ENCODE data around the gene RBL1.
"Not testable (repeated sequence)": the region's sequence is repeated elsewhere in the genome, so short reads cannot be mapped to it uniquely, and the experiment has no call there.

The RBL1 gene, protein sequence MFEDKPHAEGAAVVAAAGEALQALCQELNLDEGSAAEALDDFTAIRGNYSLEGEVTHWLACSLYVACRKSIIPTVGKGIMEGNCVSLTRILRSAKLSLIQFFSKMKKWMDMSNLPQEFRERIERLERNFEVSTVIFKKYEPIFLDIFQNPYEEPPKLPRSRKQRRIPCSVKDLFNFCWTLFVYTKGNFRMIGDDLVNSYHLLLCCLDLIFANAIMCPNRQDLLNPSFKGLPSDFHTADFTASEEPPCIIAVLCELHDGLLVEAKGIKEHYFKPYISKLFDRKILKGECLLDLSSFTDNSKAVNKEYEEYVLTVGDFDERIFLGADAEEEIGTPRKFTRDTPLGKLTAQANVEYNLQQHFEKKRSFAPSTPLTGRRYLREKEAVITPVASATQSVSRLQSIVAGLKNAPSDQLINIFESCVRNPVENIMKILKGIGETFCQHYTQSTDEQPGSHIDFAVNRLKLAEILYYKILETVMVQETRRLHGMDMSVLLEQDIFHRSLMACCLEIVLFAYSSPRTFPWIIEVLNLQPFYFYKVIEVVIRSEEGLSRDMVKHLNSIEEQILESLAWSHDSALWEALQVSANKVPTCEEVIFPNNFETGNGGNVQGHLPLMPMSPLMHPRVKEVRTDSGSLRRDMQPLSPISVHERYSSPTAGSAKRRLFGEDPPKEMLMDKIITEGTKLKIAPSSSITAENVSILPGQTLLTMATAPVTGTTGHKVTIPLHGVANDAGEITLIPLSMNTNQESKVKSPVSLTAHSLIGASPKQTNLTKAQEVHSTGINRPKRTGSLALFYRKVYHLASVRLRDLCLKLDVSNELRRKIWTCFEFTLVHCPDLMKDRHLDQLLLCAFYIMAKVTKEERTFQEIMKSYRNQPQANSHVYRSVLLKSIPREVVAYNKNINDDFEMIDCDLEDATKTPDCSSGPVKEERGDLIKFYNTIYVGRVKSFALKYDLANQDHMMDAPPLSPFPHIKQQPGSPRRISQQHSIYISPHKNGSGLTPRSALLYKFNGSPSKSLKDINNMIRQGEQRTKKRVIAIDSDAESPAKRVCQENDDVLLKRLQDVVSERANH

GRCh38 chr20:37095599-37096414 is at the start of gene RBL1:
RBL1 (minus strand) TSS chr20:37095997; CDS start chr20:37095928, 69 bp downstream.
- DNase-seq, result peak; percentile 76

- DNase-seq, result no peak
These were observed 49.1 kb upstream of the RBL1 start for GRCh38 chr20:37144856-37145404.

GRCh38 chr20:37142708-37143107 is 46.9 kb upstream of the RBL1 start:
- no peak for DNase-seq

DNA sequence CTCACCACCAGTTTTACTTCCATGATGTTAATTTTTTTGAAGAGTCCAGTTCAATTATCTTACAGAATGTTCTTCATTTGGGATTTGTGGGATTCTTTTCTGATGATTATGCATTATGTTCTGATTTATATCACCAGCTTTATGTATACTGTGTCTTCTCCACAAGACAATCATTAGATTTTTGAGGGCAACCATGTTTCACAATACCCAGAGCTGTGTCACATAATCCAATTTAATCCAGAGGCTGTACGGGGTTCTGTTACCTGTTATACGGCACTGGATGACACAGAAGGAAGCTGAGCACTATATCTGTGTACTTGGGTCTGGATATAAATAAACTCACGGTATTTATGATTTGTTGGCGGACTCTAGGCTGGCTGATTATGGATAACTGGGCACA is 41.8 kb upstream of the RBL1 start:
- no peak for DNase-seq

GRCh38 chr20:37133952-37134351 is 38.2 kb upstream of the RBL1 start:
- DNase-seq, result no peak

- DNase-seq, result no peak
These were observed 35.7 kb upstream of the RBL1 start for GRCh38 chr20:37131486-37131885.

- DNase-seq, result no peak
These were observed 33.0 kb upstream of the RBL1 start for GRCh38 chr20:37128803-37129202.

DNA sequence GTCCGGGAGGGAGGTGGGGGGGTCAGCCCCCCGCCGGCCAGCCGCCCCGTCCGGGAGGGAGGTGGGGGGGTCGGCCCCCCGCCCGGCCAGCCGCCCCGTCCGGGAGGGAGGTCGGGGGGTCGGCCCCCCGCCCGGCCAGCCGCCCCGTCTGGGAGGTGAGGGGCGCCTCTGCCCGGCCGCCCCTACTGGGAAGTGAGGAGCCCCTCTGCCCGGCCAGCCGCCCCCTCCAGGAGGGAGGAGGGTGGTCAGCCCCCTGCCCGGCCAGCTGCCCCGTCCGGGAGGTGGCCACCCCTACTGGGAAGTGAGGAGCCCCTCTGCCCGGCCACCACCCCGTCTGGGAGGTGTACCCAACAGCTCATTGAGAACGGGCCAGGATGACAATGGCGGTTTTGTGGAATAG is 30.5 kb upstream of the RBL1 start:
- not testable (repeated sequence) for DNase-seq

DNA sequence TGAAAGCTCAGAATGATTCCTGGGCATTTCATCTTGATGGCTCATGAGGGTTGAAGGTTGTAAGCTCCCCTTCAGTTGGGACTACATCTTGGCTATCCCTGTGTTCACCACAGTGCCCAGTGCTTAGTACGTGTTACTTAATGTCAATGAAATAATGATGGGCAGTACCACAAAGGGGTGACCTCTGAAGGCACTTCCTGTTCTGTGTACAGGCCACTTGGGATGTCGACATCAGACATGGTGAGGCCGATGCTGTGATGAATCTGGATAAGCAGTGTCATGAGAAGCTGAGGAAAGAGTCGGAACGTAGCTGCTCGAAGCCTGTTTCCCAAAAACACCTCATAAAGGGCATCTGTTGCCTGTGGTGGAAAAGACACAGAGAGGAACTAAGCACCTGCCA is 27.6 kb upstream of the RBL1 start:
- DNase-seq, result no peak

DNA sequence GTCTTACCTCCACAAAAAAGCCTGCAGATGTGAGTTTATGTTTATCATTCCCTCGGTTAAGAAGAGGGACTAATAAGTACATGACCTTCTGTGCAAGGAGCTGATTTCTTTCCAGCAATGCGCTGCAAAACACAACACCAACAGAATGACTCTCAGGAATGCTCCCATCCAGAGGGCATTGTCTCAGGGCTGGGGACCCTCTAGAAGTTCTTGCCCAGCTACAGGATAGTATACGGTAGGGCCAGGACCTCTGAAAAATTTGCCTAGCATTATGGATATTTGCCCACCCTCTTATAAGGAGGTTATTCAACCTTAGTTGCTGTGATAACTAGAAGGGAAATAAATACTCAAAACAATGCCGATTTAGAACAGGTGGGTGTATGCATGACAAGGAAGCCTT is 24.7 kb upstream of the RBL1 start:
- DNase-seq, result no peak

DNA sequence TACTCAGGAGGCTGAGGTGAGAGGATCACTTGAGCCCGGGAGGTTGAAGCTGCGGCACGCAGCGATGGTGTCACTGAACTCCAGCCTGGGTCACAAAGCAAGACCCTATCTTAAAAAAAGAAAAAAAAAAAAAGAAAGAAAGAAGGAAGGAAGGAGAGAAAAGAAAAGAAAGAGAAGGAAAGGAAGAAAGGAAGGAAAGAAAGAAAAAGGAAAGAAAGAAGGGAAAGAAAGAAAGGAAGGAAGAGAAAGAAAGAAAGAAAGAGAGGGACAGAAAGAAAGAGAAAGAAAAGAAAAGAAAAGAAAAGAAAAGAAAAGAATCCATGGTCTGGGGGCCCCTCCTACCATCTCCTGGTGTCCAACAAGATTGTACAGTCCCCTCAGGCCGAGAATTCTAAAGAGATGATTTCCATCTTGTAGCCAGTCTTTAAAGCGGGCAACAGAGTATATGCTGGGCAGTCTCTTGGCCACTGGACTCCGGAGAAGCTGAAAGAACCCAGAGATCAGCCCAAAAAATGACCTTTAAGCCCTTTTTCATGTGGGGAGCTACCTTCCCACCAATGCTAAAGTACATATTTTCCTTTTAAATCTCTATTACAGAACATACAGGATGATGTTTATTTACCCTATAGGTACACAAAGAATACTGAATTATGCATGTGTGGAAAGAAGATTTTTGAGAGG is 23.7 kb upstream of the RBL1 start:
- no peak for DNase-seq

DNA sequence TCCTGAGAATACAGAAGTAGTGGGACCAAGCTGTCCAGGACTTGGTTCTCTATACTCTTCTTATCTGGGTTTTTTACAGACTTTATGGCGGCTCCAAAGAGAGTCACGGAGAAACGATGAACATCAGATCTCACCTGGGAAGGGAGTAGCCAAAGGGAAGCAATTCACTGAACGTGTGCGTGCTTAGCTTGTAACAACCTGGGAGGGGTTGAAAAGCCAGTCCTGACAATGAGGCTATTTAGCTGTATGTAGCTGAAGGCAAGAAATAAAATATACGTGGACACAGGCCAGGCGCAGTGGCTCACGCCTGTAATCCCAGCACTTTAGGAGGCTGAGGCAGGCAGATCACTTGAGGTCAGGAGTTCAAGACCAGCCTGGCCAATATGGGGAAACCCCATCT is 18.2 kb upstream of the RBL1 start:
- no peak for DNase-seq

GRCh38 chr20:37111926-37112455 is 16.2 kb upstream of the RBL1 start:
- no peak for DNase-seq

- no peak for DNase-seq
These were observed 12.9 kb upstream of the RBL1 start for GRCh38 chr20:37108676-37109075.

- DNase-seq, result no peak
These were observed 6.8 kb upstream of the RBL1 start for GRCh38 chr20:37102571-37102970.

GRCh38 chr20:37096415-37097041 is 731 bp upstream of the RBL1 start:
- DNase-seq, result no peak

- DNase-seq, result no peak
These were observed 644 bp downstream of the RBL1 start for GRCh38 chr20:37095108-37095598.

DNA sequence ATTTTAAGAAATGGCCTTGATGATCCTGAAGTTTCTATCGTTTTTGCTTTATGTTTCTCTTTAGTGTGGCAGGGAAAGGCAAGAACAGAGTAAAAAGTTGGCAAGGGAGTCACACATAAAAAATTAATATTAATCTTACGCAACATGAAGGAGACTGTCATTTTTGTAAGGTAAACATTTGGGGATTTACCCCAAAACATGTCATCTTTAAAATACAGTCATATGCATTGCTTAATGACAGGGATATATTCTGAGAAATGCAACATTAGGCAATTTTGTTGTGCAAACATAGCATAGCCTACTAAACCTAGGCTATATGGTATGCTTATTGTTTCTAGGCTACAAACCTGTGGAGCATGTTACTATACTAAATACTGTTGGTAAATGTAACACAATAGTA is 5.4 kb downstream of the RBL1 start:
- no peak for DNase-seq

DNA sequence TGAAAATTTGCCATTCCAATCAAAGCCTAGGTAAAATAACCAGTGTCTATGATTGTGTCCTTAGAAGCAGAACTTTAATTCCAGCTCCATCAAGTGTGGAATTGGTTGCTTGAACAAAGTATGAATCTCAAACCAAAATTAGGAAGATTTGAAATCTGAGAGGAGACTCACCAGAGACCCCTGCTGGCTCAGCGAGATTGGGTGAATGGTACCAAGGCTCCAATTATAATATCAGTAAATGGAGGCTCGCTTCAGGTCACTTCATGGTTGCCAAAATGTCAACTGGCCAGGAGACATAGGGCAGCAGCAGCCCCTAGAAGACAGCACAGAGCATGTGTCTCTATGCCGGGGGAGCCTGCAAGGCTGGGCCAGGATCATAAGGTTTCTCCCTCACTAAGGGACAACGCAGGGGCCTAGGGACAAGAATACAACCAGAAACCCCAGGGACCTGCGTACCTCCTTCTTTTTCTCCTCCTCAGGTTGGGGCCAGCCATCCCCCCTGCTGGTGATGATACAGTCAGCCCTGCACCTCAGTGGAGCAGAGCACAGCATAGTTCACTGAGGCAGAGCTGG is 14.0 kb downstream of the RBL1 start:
- no peak for DNase-seq

DNA sequence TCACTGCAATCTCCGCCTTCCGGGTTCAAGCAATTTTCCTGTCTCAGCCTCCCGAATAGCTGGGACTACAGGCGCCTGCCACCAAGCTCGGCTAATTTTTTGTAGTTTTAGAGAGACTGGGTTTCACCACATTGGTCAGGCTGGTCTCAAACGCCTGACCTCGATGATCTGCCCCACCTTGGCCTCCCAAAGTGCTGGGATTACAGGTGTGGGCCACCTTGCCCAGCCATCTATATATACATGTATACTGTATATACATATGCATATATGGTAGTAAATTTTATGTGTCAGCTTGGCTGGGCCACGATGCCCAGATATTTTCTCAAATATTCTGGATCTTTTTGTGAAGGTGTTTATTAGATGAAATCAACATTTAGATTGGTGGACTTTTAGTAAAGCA is 18.8 kb downstream of the RBL1 start:
- DNase-seq, result no peak
